Upper lobe of left lung (tissue), 4 donors: Measurements from ENCODE around the gene KIF27.

Experiments used
- CTCF ChIP-seq, 6 experiments: fragments of 450-650 bp in 4 of 6; fragments of 200-600 bp in 2 of 6; sonication (generic) in 2 of 6; IDR thresholded peaks; one replicate each; pipeline ENCODE4 v1.5.1; 2016 to 2019; ENCODE audit warnings: antibody characterized with exemption in 6 of 6
- EP300 ChIP-seq, 4 donors: sonication (generic); formaldehyde crosslinking; IDR thresholded peaks; one replicate each; pipeline ENCODE4 v1.5.1; 2017; ENCODE audit warnings: antibody characterized with exemption in 4 of 4, control low read depth in 2 of 4
- POLR2A ChIP-seq, 4 donors: fragments of 450-650 bp; IDR thresholded peaks; one replicate each; pipeline ENCODE4 v1.5.1; 2016 to 2017; ENCODE audit warnings: antibody characterized with exemption in 4 of 4, mild to moderate bottlenecking in 2 of 4
- POLR2AphosphoS5 ChIP-seq, 2 donors: sonication (generic); formaldehyde crosslinking; IDR thresholded peaks; one replicate each; pipeline ENCODE4 v1.5.1; 2017; ENCODE audit warnings: antibody characterized with exemption in 2 of 2

GRCh38 chr9:83969602-83970001 is 48.4 kb upstream of the KIF27 start:
- TF ChIP-seq CTCF (IDR thresholded peaks at IDR 0.05) (no peak), POLR2AphosphoS5 (IDR thresholded peaks at IDR 0.05) (no peak), POLR2A (IDR thresholded peaks at IDR 0.05) (no peak), EP300 (IDR thresholded peaks at IDR 0.05) (no peak)
